MM.1S (cell line): ENCODE measurements around the gene CFAP54.

Experiments
- EZH2 ChIP-seq: fragments of 300-600 bp; sonication (generic); optimal IDR thresholded peaks from 2 replicates; pipeline ENCODE3; 2017; ENCODE audit warnings: low read depth, mild to moderate bottlenecking, antibody characterized with exemption, low read length, mixed read lengths
- TF ChIP-seq, protein P1 (sequence below): fragments of 300-600 bp; sonication (generic); IDR thresholded peaks from 2 replicates; pipeline ENCODE4 v1.5.1; 2016; ENCODE audit warnings: antibody characterized with exemption, low read length, mixed read lengths

DNA sequence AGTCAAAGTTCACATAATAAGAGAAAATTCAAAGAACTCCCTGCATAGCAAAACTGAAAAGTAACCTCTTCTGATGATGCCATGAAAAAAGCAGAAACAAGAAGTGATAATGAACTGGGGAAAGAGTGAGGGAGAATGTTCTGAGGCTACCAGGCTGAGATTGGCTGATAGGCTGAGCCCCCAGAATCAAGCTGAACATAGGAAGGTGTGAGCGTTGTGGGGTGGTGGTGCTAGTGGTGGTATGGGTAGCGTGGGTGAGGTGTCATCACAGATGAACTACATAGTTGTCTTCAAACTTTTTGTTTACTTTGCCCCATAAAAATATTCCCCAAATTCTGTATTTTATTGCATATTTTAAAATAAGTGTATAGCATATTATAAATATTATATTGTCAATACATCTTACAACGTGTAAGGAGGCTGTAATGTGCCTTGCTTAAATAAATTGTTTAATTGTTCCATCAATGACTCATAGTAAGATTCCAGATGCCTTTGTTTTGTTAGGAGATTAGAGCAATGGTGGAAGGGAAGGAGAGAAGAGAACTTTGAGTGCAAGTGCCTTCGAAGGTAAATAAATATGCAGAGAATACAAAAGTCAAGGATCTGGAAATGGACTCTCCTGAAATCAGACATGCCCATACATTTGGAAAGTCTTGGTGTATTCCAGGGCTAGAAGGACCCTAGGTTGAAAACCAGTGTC, 15.8 kb upstream of the CFAP54 start:
- TF ChIP-seq, protein P1, sequence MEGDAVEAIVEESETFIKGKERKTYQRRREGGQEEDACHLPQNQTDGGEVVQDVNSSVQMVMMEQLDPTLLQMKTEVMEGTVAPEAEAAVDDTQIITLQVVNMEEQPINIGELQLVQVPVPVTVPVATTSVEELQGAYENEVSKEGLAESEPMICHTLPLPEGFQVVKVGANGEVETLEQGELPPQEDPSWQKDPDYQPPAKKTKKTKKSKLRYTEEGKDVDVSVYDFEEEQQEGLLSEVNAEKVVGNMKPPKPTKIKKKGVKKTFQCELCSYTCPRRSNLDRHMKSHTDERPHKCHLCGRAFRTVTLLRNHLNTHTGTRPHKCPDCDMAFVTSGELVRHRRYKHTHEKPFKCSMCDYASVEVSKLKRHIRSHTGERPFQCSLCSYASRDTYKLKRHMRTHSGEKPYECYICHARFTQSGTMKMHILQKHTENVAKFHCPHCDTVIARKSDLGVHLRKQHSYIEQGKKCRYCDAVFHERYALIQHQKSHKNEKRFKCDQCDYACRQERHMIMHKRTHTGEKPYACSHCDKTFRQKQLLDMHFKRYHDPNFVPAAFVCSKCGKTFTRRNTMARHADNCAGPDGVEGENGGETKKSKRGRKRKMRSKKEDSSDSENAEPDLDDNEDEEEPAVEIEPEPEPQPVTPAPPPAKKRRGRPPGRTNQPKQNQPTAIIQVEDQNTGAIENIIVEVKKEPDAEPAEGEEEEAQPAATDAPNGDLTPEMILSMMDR, result no peak
- no peak for TF ChIP-seq EZH2
